Measurements from ENCODE around the gene NGDN.
"Not testable (repeated sequence)": the region's sequence is repeated elsewhere in the genome, so short reads cannot be mapped to it uniquely, and the experiment has no call there.

The NGDN gene

GRCh38 chr14:23469127-23469905, at the start of gene NGDN:
TSS of gene NGDN (plus strand) at chr14:23469703. CDS start at chr14:23469716, 13 bp downstream.
- peak; percentile 100 for DNase-seq

GRCh38 chr14:23421594-23421993, 47.9 kb upstream of the NGDN start:
- no peak for DNase-seq

GRCh38 chr14:23423657-23424056, 45.8 kb upstream of the NGDN start:
- no peak for DNase-seq

- no peak for DNase-seq
These were observed 44.3 kb upstream of the NGDN start for GRCh38 chr14:23425169-23425568.

GRCh38 chr14:23425798-23426197, 43.7 kb upstream of the NGDN start:
- not testable (repeated sequence) for DNase-seq

- no peak for DNase-seq
These were observed 40.6 kb upstream of the NGDN start for GRCh38 chr14:23428686-23429495.

GRCh38 chr14:23430016-23430722, 39.3 kb upstream of the NGDN start:
- no peak for DNase-seq

- no peak for DNase-seq
These were observed 38.8 kb upstream of the NGDN start for GRCh38 chr14:23430723-23431085.

- DNase-seq = no peak
These were observed 38.0 kb upstream of the NGDN start for GRCh38 chr14:23431486-23431885.

- DNase-seq = no peak
These were observed 37.2 kb upstream of the NGDN start for GRCh38 chr14:23432102-23432925.

- DNase-seq = no peak
These were observed 36.6 kb upstream of the NGDN start for GRCh38 chr14:23432946-23433345.

GRCh38 chr14:23433457-23433856, 36.0 kb upstream of the NGDN start:
- DNase-seq = no peak

- DNase-seq = no peak
These were observed 34.8 kb upstream of the NGDN start for GRCh38 chr14:23434488-23435222.

GRCh38 chr14:23435543-23436326, 33.8 kb upstream of the NGDN start, which contains the start of gene MYH7:
TSS of gene MYH7 (minus strand) at chr14:23435660. CDS start at chr14:23433732, 1,928 bp downstream.
- DNase-seq = no peak

- no peak for DNase-seq
These were observed 33.0 kb upstream of the NGDN start for GRCh38 chr14:23436327-23437132.

GRCh38 chr14:23437133-23438100, 32.1 kb upstream of the NGDN start:
- no peak for DNase-seq

- DNase-seq = no peak
These were observed 31.2 kb upstream of the NGDN start for GRCh38 chr14:23438101-23438971.
